ENCODE data around the gene DDHD1. TPM values are rescaled to one million over a fixed set of nuclear protein-coding genes. Genes with fewer than 3 reads are reported as not detected.

Gene DDHD1
- total RNA-seq, 1 donor: 30.0 TPM

GRCh38 chr14:53113989-53114388 is 39.1 kb downstream of the DDHD1 start:
- H3K79me2 ChIP-seq (ENCODE audit: insufficient read depth, low read length): peaks cover 58% of the 10 kb centered on the region
- H2AFZ ChIP-seq (ENCODE audit: low read length): no peak overlapping the region
- H3K27ac ChIP-seq (ENCODE audit: low read depth, low read length): no peak overlapping the region
- TF ChIP-seq CTCF (IDR thresholded peaks at IDR 0.05; ENCODE audit: extremely low read depth, low read depth, low read length): no peak
- no peaks in the 10 kb centered on the region for H3K36me3 ChIP-seq (ENCODE audit: insufficient read depth, low read length)
- no peaks in the 10 kb centered on the region for H3K27me3 ChIP-seq (ENCODE audit: insufficient read depth, low read length)
- H3K9me3 ChIP-seq (ENCODE audit: low read depth, low read length): no peaks in the 10 kb centered on the region
- no peak overlapping the region for H3K4me2 ChIP-seq (ENCODE audit: insufficient read depth, low read length)
- H3K4me3 ChIP-seq (ENCODE audit: insufficient read depth, low read length): no peak overlapping the region
- no peaks in the 10 kb centered on the region for H4K20me1 ChIP-seq (ENCODE audit: insufficient read depth, low read length)
- peaks cover 10% of the 10 kb centered on the region for H3K4me1 ChIP-seq (ENCODE audit: insufficient read depth, low read length)
- DNase-seq (ENCODE audit: insufficient read length, low spot score, missing footprints): no peak

GRCh38 chr14:53110096-53110495 is 43.0 kb downstream of the DDHD1 start:
- H3K27me3 ChIP-seq (ENCODE audit: insufficient read depth, low read length): no peaks in the 10 kb centered on the region
- H3K4me2 ChIP-seq (ENCODE audit: insufficient read depth, low read length): no peak overlapping the region
- peaks cover 51% of the 10 kb centered on the region for H3K79me2 ChIP-seq (ENCODE audit: insufficient read depth, low read length)
- H4K20me1 ChIP-seq (ENCODE audit: insufficient read depth, low read length): no peaks in the 10 kb centered on the region
- no peak for DNase-seq (ENCODE audit: insufficient read length, low spot score, missing footprints)
- H3K27ac ChIP-seq (ENCODE audit: low read depth, low read length): no peak overlapping the region
- H2AFZ ChIP-seq (ENCODE audit: low read length): no peak overlapping the region
- no peak for TF ChIP-seq CTCF (IDR thresholded peaks at IDR 0.05; ENCODE audit: extremely low read depth, low read depth, low read length)
- no peaks in the 10 kb centered on the region for H3K36me3 ChIP-seq (ENCODE audit: insufficient read depth, low read length)
- H3K4me1 ChIP-seq (ENCODE audit: insufficient read depth, low read length): peaks cover 13% of the 10 kb centered on the region
- no peak overlapping the region for H3K4me3 ChIP-seq (ENCODE audit: insufficient read depth, low read length)
- H3K9me3 ChIP-seq (ENCODE audit: low read depth, low read length): no peaks in the 10 kb centered on the region

DNA sequence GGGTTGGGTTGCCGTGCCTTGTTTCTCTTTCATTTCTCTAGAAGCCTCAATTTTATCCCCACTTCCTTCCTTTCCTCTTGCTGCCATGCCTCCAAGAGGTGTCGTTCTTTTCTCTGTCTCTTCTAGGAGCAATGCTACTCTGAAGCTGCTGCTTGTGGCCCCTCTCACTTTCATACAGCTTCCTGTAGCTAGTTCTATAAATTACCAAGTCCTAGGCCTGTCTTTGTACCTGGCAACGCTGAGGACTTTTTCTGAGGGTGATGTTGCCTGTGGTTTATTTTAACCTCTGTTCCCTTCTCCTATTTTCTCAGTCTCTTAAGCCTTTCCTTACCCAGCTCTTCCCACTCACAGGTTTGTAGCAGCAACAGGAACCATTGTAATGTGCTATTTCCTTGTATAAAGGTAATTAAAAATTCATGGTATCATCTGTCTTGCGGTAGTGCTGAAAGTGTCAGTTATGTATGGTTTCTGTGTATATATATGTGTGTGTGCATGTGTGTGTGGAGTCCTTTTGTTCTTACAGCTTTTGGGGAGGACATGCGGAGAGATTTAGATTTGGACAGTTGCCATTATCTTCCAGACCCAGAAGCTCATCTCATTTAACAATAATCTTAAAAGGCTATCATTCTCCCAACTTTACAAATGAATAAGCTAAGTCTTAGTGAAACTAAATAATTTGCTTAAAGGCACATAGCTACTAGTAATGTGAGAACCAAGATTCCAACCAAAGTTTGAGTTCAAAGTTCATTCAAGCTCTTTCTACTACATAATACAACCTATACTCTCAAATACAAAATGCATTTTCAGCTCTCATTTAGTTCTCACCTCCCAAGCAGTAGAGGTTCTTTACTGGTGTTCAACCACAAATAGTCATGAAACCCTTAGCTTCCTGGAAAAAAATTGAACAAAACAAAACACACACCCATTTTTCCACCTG is 43.8 kb downstream of the DDHD1 start:
- peaks cover 47% of the 10 kb centered on the region for H3K79me2 ChIP-seq (ENCODE audit: insufficient read depth, low read length)
- peak overlapping the region; percentile 92 for H3K27ac ChIP-seq (ENCODE audit: low read depth, low read length)
- H2AFZ ChIP-seq (ENCODE audit: low read length): peak overlapping the region; percentile 96
- H3K27me3 ChIP-seq (ENCODE audit: insufficient read depth, low read length): no peaks in the 10 kb centered on the region
- H3K4me1 ChIP-seq (ENCODE audit: insufficient read depth, low read length): peaks cover 13% of the 10 kb centered on the region
- no peaks in the 10 kb centered on the region for H4K20me1 ChIP-seq (ENCODE audit: insufficient read depth, low read length)
- peak overlapping the region; percentile 75 for H3K4me3 ChIP-seq (ENCODE audit: insufficient read depth, low read length)
- no peak for TF ChIP-seq CTCF (IDR thresholded peaks at IDR 0.05; ENCODE audit: extremely low read depth, low read depth, low read length)
- H3K36me3 ChIP-seq (ENCODE audit: insufficient read depth, low read length): no peaks in the 10 kb centered on the region
- DNase-seq (ENCODE audit: insufficient read length, low spot score, missing footprints): no peak
- H3K9me3 ChIP-seq (ENCODE audit: low read depth, low read length): no peaks in the 10 kb centered on the region
- H3K4me2 ChIP-seq (ENCODE audit: insufficient read depth, low read length): peak overlapping the region; percentile 96

Data from osteoblast (primary cell).